Measurements from ENCODE around the gene LMTK2. TPM values are rescaled to one million over a fixed set of nuclear protein-coding genes. Genes with fewer than 3 reads are reported as not detected.

The LMTK2 gene
- total RNA-seq, 1 experiment from 2014 or later: 17.8 TPM

DNA sequence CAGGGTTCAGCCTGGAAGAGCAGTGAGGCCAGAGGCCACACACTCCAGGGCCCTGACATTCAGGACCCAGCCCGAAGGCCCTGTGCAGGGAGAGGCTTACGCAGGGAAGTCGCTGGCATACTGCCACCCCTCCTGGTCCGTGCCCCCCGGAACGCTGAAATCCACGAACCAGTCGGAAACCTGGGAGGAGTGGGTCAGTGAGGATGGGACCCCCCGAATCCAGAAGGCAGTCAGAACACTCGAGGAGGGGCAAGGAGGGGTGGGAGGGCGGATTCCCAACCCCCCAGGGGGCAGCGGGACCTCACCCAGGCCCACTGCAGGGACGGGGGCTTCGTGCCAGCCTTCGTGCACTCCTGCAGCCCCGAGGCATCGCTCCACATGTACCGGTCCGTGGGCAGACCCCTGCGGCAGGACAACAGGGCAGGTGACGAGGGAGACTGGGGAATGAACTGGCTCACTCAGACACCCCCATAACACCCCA, 118.1 kb downstream of the LMTK2 start:
- Histone ChIP-seq H3K36me3 (ENCODE audit: control insufficient read depth in 1 of 2, insufficient read depth in 2 of 2, low read length in 2 of 2) (no peaks in the 10 kb centered on the region), H3K4me1 (ENCODE audit: control insufficient read depth in 1 of 2, insufficient read depth in 2 of 2, low read length in 2 of 2) (no peaks in the 10 kb centered on the region), H3K79me2 (ENCODE audit: insufficient read depth, low read length) (no peaks in the 10 kb centered on the region), H3K27ac (ENCODE audit: low read depth, low read length) (no peak overlapping the region), H3K4me2 (ENCODE audit: low read length) (no peak overlapping the region), H3K9me3 (ENCODE audit: control insufficient read depth in 1 of 2, insufficient read depth in 1 of 2, low read depth in 1 of 2, low read length in 2 of 2) (no peaks in the 10 kb centered on the region), H3K4me3 (replicated peaks in 1 of 2; ENCODE audit: low read depth in 1 of 2, low read length in 2 of 2) (no peak overlapping the region), H2AFZ (ENCODE audit: low read depth, low read length, poor library complexity, severe bottlenecking) (no peak overlapping the region), H3K27me3 (ENCODE audit: insufficient read depth, low read length) (no peaks in the 10 kb centered on the region), H3K9me2 (ENCODE audit: insufficient read depth) (no peaks in the 10 kb centered on the region), H3K9ac (ENCODE audit: low read length) (no peak overlapping the region), H4K20me1 (ENCODE audit: insufficient read depth) (no peaks in the 10 kb centered on the region)
- intact Hi-C loops (cut with micrococcal nuclease): no loop called here
- no peak for TF ChIP-seq EZH2 (IDR thresholded peaks at IDR 0.05)
- no peak for TF ChIP-seq RAD21 (IDR thresholded peaks at IDR 0.05; ENCODE audit: low read depth)
- no peak for TF ChIP-seq ZNF274 (IDR thresholded peaks at IDR 0.05; ENCODE audit: low read depth, low read length)
- TF ChIP-seq, protein P1, sequence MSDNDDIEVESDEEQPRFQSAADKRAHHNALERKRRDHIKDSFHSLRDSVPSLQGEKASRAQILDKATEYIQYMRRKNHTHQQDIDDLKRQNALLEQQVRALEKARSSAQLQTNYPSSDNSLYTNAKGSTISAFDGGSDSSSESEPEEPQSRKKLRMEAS (IDR thresholded peaks at IDR 0.05): no peak
- TF ChIP-seq, protein P2, sequence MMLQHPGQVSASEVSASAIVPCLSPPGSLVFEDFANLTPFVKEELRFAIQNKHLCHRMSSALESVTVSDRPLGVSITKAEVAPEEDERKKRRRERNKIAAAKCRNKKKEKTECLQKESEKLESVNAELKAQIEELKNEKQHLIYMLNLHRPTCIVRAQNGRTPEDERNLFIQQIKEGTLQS (IDR thresholded peaks at IDR 0.05): no peak
- TF ChIP-seq, protein P3, sequence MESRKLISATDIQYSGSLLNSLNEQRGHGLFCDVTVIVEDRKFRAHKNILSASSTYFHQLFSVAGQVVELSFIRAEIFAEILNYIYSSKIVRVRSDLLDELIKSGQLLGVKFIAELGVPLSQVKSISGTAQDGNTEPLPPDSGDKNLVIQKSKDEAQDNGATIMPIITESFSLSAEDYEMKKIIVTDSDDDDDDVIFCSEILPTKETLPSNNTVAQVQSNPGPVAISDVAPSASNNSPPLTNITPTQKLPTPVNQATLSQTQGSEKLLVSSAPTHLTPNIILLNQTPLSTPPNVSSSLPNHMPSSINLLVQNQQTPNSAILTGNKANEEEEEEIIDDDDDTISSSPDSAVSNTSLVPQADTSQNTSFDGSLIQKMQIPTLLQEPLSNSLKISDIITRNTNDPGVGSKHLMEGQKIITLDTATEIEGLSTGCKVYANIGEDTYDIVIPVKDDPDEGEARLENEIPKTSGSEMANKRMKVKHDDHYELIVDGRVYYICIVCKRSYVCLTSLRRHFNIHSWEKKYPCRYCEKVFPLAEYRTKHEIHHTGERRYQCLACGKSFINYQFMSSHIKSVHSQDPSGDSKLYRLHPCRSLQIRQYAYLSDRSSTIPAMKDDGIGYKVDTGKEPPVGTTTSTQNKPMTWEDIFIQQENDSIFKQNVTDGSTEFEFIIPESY (IDR thresholded peaks at IDR 0.05; ENCODE audit: extremely low read depth, insufficient replicate concordance, low read length): no peak
- no peak for TF ChIP-seq SIN3A (IDR thresholded peaks at IDR 0.05; ENCODE audit: low read depth)
- no peak for TF ChIP-seq CBX3 (IDR thresholded peaks at IDR 0.05; ENCODE audit: low read depth)
- TF ChIP-seq, protein P4, sequence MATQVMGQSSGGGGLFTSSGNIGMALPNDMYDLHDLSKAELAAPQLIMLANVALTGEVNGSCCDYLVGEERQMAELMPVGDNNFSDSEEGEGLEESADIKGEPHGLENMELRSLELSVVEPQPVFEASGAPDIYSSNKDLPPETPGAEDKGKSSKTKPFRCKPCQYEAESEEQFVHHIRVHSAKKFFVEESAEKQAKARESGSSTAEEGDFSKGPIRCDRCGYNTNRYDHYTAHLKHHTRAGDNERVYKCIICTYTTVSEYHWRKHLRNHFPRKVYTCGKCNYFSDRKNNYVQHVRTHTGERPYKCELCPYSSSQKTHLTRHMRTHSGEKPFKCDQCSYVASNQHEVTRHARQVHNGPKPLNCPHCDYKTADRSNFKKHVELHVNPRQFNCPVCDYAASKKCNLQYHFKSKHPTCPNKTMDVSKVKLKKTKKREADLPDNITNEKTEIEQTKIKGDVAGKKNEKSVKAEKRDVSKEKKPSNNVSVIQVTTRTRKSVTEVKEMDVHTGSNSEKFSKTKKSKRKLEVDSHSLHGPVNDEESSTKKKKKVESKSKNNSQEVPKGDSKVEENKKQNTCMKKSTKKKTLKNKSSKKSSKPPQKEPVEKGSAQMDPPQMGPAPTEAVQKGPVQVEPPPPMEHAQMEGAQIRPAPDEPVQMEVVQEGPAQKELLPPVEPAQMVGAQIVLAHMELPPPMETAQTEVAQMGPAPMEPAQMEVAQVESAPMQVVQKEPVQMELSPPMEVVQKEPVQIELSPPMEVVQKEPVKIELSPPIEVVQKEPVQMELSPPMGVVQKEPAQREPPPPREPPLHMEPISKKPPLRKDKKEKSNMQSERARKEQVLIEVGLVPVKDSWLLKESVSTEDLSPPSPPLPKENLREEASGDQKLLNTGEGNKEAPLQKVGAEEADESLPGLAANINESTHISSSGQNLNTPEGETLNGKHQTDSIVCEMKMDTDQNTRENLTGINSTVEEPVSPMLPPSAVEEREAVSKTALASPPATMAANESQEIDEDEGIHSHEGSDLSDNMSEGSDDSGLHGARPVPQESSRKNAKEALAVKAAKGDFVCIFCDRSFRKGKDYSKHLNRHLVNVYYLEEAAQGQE (IDR thresholded peaks at IDR 0.05; ENCODE audit: low read depth): no peak
- TF ChIP-seq SP1 (IDR thresholded peaks at IDR 0.05; ENCODE audit: low read depth): no peak
- no peak for TF ChIP-seq SRF (IDR thresholded peaks at IDR 0.05; ENCODE audit: low read depth)
- TF ChIP-seq ZFX (IDR thresholded peaks at IDR 0.05): no peak
- TF ChIP-seq POLR2A (IDR thresholded peaks at IDR 0.05; ENCODE audit: borderline replicate concordance, extremely low read depth, insufficient read depth, insufficient read length): no peak
- TF ChIP-seq TCF7L2 (IDR thresholded peaks at IDR 0.05; ENCODE audit: borderline replicate concordance, extremely low read depth, insufficient read depth, insufficient read length): no peak
- TF ChIP-seq FOSL1 (IDR thresholded peaks at IDR 0.05; ENCODE audit: low read depth): no peak
- no peak for TF ChIP-seq EZH2phosphoT487 (IDR thresholded peaks at IDR 0.05; ENCODE audit: borderline replicate concordance)
- TF ChIP-seq EGR1 (IDR thresholded peaks at IDR 0.05; ENCODE audit: low read depth): no peak
- TF ChIP-seq JUND (IDR thresholded peaks at IDR 0.05): no peak
- no peak for TF ChIP-seq CEBPB (IDR thresholded peaks at IDR 0.05; ENCODE audit: low read depth)
- ChIA-PET RAD21 (ENCODE audit: low non-redundant PET in 1 of 2, low total read pairs in 2 of 2, uncharacterized antibody in 2 of 2, unreplicated experiment in 2 of 2) (no interaction called here), CTCF (no interaction called here), POLR2A (no interaction called here)
- ATAC-seq (no peak), DNase-seq (ENCODE audit: low read depth, low spot score) (no peak)
- no TSS peak for BruUV-seq (replicated peaks)

Measured in HCT116 (cell line).